K562 (cell line): Measurements from ENCODE around the gene WDR76. TPM values are rescaled to one million over a fixed set of nuclear protein-coding genes. Genes with fewer than 3 reads are reported as not detected.

Experiments used
- ATAC-seq: fragments of 200-7000 bp; cut with Tn5 transposase; 3 replicates; pipeline ENCODE4 v1.9.1; 2020; ENCODE audit warnings: moderate library complexity
- BruUV-seq: library from RNA; stranded (reverse); fragments of 400-500 nt; replicated peaks from 2 replicates; lab custom pipeline; 2021; lab: Mats Ljungman, UMichigan
- CTCF ChIA-PET: fragments of 300-600 bp; formaldehyde crosslinking; extraction: SDS; loops from one replicate; lab custom pipeline; 2021; ENCODE audit warnings: low intra/inter-chr PET ratio; lab: Yijun Ruan, JAX
- POLR2A ChIA-PET: fragments of 300-600, 350-650 bp; sonication (Branson Sonifier 250); formaldehyde crosslinking; extraction: SDS; loops from one replicate; lab custom pipeline; 2021; ENCODE audit warnings: antibody characterized with exemption, inconsistent platforms; lab: Yijun Ruan, JAX
- DNase-seq, 4 experiments: peaks; one replicate each; pipeline versions ENCODE4 v3.0.0 to v3.0.0-alpha.2; 2011 to 2018; ENCODE audit warnings: low spot score in 3 of 4, mixed read lengths in 3 of 4; ENCODE audit errors: extremely low read depth in 1 of 4
- FAIRE-seq: peaks from 2 replicates; lab custom pipeline; 2011; peaks lifted over from hg19 to GRCh38; lab: Jason Lieb, UNC
- H2AFZ ChIP-seq: 2 replicates; pipeline ENCODE4 v1.6.0; 2011; ENCODE audit warnings: low read depth, low read length, control low read depth, inconsistent platforms
- H3K27ac ChIP-seq: fragments of 200-600 bp; 3 replicates; pipeline ENCODE4 v1.8.0; 2011; ENCODE audit warnings: low read depth, mild to moderate bottlenecking, control low read depth, inconsistent platforms, low read length, moderate library complexity, mixed read lengths; ENCODE audit errors: extremely low read depth
- H3K27me3 ChIP-seq, 2 experiments: fragments of 300-600 bp in 1 of 2; 2 replicates in 1 of 2; 3 replicates in 1 of 2; pipeline versions ENCODE4 v1.6.0 to v1.8.0; 2011; ENCODE audit warnings: inconsistent platforms in 2 of 2, low read length in 2 of 2, mild to moderate bottlenecking in 1 of 2, mixed read lengths in 1 of 2, moderate library complexity in 1 of 2; ENCODE audit not compliant: control insufficient read depth in 2 of 2, insufficient read depth in 2 of 2
- H3K36me3 ChIP-seq: fragments of 300-600 bp; 3 replicates; pipeline ENCODE4 v1.8.0; 2011; ENCODE audit warnings: mild to moderate bottlenecking, low read length, inconsistent platforms; ENCODE audit not compliant: control insufficient read depth, insufficient read depth
- H3K4me1 ChIP-seq, 2 experiments: fragments of 200-600 bp in 1 of 2; replicated peaks in 1 of 2; 2 replicates in 1 of 2; 3 replicates in 1 of 2; pipeline versions ENCODE4 v1.5.1 to v1.8.0; 2011; ENCODE audit warnings: inconsistent platforms in 2 of 2, low read length in 2 of 2, mild to moderate bottlenecking in 1 of 2, mixed read lengths in 1 of 2, moderate library complexity in 1 of 2; ENCODE audit not compliant: control insufficient read depth in 2 of 2, insufficient read depth in 2 of 2
- H3K4me2 ChIP-seq: 2 replicates; pipeline ENCODE4 v1.6.1; 2011; ENCODE audit warnings: low read length, control low read depth, inconsistent platforms, mixed read lengths; ENCODE audit not compliant: insufficient read depth
- H3K4me3 ChIP-seq: fragments of 200-600 bp; sonication (generic), shearing (Covaris generic); 2 replicates; pipeline ENCODE4 v1.5.1; 2016; ENCODE audit warnings: control low read depth, inconsistent platforms
- H3K79me2 ChIP-seq: fragments of 200-600 bp; 3 replicates; pipeline ENCODE4 v1.8.0; 2011; ENCODE audit warnings: low read length, inconsistent platforms; ENCODE audit not compliant: control insufficient read depth, insufficient read depth
- H3K9ac ChIP-seq, 2 experiments: 2 replicates each; pipeline versions ENCODE4 v1.6.0 to v1.6.1; 2011; ENCODE audit warnings: low read depth in 2 of 2, low read length in 2 of 2, control low read depth in 1 of 2, inconsistent platforms in 1 of 2, mild to moderate bottlenecking in 1 of 2, mixed read lengths in 1 of 2; ENCODE audit not compliant: insufficient read depth in 1 of 2
- H3K9me1 ChIP-seq: one replicate; pipeline ENCODE4 v1.6.0; 2011; ENCODE audit warnings: inconsistent platforms, mild to moderate bottlenecking, low read length, moderate library complexity; ENCODE audit not compliant: control insufficient read depth, insufficient read depth
- H3K9me3 ChIP-seq: replicated peaks from 2 replicates; pipeline ENCODE4 v1.5.1; 2011; ENCODE audit warnings: low read depth, low read length, inconsistent platforms; ENCODE audit not compliant: control insufficient read depth, insufficient read depth
- H4K20me1 ChIP-seq: replicated peaks from 2 replicates; pipeline ENCODE4 v1.6.1; 2011; ENCODE audit warnings: low read length, inconsistent platforms, mixed read lengths; ENCODE audit not compliant: control insufficient read depth, insufficient read depth
- RBM25 ChIP-seq: fragments of 200-400 bp; formaldehyde crosslinking; IDR thresholded peaks from 2 replicates; pipeline ENCODE4 v1.6.1; 2018; ENCODE audit warnings: low read length, low read depth, moderate library complexity; ENCODE audit not compliant: severe bottlenecking
- RBM39 ChIP-seq: fragments of 200-400 bp; formaldehyde crosslinking; optimal IDR thresholded peaks from 2 replicates; pipeline ENCODE3; 2018; ENCODE audit warnings: low read depth, low read length
- TEAD1 ChIP-seq, 2 experiments: fragments of 450-650 bp in 1 of 2; sonication (generic) in 1 of 2; formaldehyde crosslinking; IDR thresholded peaks; 2 replicates each; pipeline versions ENCODE4 v1.4.0 to v1.8.0; 2020 to 2022; ENCODE audit warnings: mild to moderate bottlenecking in 2 of 2, missing genetic modification reagents in 1 of 2
- ZNF766 ChIP-seq: fragments of 200-800 bp; sonication (Bioruptor generic); conservative IDR thresholded peaks from 2 replicates; pipeline ENCODE4 v1.6.1; 2016; ENCODE audit warnings: missing genetic modification characterization, missing compliant biosample characterization
- WGBS: fragments of 100-300 bp; shearing (Covaris generic); methylation state at CpG from one replicate; pipeline ENCODE4 v1.1.6; 2016; ENCODE audit warnings: low coverage, mixed read lengths; ENCODE audit not compliant: insufficient coverage; ENCODE audit errors: missing lambda C conversion rate; 5-methylcytosine and 5-hydroxymethylcytosine counted together
- in situ Hi-C: fragments of 300-500 bp; cut with MboI; formaldehyde crosslinking; loops from 4 replicates; pipeline ENCODE4 v1.15.0; 2018; ENCODE audit warnings: inconsistent platforms, mixed read lengths
- intact Hi-C: fragments of 100-400 bp; cut with micrococcal nuclease; formaldehyde crosslinking; loops from 2 replicates; pipeline ENCODE4 v1.14.2; 2022
- polyA plus RNA-seq, 8 experiments: library from polyadenylated mRNA; depleted of rRNA in 4 of 8; stranded (reverse) in 5 of 8; unstranded in 3 of 8; fragments of >200 nt; fragmentation: Nextera tagmentation in 2 of 8; fragmentation: Illumina TruSeq in 1 of 8; extraction: Ambion mirVana in 2 of 8; extraction: Trizol in 1 of 8; gene quantifications; 2 replicates each; pipeline versions ENCODE4 v1.2.1 to v1.2.3, GENCODE V29; 2011 to 2014; ENCODE audit warnings: inconsistent platforms in 1 of 8, missing spikeins in 1 of 8
- total RNA-seq, 7 experiments: library from RNA; depleted of rRNA in 6 of 7; stranded (reverse); fragments of >200 nt in 6 of 7; fragmentation: Illumina TruSeq in 2 of 7; extraction: Trizol in 2 of 7; gene quantifications; 2 replicates each; pipeline versions ENCODE4 v1.2.1 to v1.2.3, GENCODE V29; 2011 to 2021; ENCODE audit warnings: low replicate concordance in 1 of 7
- TF ChIP-seq, protein P1 (sequence below): sonication (generic); formaldehyde crosslinking; IDR thresholded peaks from 2 replicates; pipeline ENCODE4 v1.4.0; 2020; ENCODE audit warnings: mild to moderate bottlenecking, missing genetic modification reagents
- TF ChIP-seq, protein P2 (sequence below), 2 experiments: fragments of 450-650 bp in 1 of 2; IDR thresholded peaks; 2 replicates each; pipeline ENCODE4 v1.6.1; 2011 to 2017; ENCODE audit warnings: low read depth in 2 of 2, antibody characterized with exemption in 1 of 2, borderline replicate concordance in 1 of 2, low read length in 1 of 2, mild to moderate bottlenecking in 1 of 2, mixed read lengths in 1 of 2; ENCODE audit not compliant: control insufficient read depth in 1 of 2
- TF ChIP-seq, protein P3 (sequence below), 2 experiments: fragments of 450-650 bp in 1 of 2; sonication (generic) in 1 of 2; formaldehyde crosslinking in 1 of 2; IDR thresholded peaks in 1 of 2; conservative IDR thresholded peaks in 1 of 2; 2 replicates each; pipeline versions ENCODE4 v1.6.1 to v1.8.1; 2016 to 2023; ENCODE audit warnings: mild to moderate bottlenecking in 2 of 2, moderate library complexity in 2 of 2, inconsistent platforms in 1 of 2, missing genetic modification reagents in 1 of 2

Gene WDR76
- total and polyA plus RNA-seq, 9 of the 15 experiments (the other 6 are each of a cell fraction or from before 2014, with no cell fraction given): 9.8 to 69.5 (median 44.4) TPM

DNA sequence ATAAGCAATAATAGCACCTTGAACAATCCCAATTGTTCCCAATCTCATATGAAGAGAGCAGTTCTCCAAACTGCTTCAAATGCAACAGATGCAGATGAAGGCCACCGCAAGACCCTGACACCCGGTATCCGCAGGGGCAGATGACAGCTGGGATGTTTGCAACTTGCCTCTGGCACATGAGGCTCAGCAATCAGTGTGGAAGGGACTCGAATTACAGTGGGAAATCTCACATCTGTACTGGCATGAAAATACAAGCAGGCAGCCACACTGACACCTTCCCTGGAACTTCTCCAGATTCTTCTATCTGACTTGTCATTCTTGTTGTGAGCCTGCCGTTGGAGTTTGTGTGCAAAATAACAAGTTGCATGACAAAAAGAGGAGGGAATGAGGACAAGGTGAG is 68.8 kb downstream of the WDR76 start:
- Histone ChIP-seq H3K9ac (no peak overlapping the region), H3K4me1 (peaks cover 11 to 12% of the 10 kb centered on the region in 2 experiments), H2AFZ (no peak overlapping the region), H3K9me1 (peaks cover 5% of the 10 kb centered on the region), H3K9me3 (no peaks in the 10 kb centered on the region), H3K79me2 (no peaks in the 10 kb centered on the region), H3K36me3 (no peaks in the 10 kb centered on the region), H4K20me1 (no peaks in the 10 kb centered on the region), H3K27me3 (no peaks in the 10 kb centered on the region), H3K27ac (no peak overlapping the region), H3K4me2 (no peak overlapping the region), H3K4me3 (no peak overlapping the region)
- FAIRE-seq (no peak), DNase-seq (no peak), ATAC-seq (no peak)
- in situ Hi-C loops: no loop called here
- ChIA-PET POLR2A (interaction anchor here (0.7 to 2.0 kb wide), 4 partner anchors 9 to 135 kb away, joined by 3 to 9 read pairs (median 3); no protein-coding TSS in a partner anchor), CTCF (no interaction called here)
- no TSS peak for BruUV-seq
- WGBS: 32% methylated on average over 5 of the region's 5 CpGs
- intact Hi-C loops: no loop called here
- TF ChIP-seq RBM39: no peak

DNA sequence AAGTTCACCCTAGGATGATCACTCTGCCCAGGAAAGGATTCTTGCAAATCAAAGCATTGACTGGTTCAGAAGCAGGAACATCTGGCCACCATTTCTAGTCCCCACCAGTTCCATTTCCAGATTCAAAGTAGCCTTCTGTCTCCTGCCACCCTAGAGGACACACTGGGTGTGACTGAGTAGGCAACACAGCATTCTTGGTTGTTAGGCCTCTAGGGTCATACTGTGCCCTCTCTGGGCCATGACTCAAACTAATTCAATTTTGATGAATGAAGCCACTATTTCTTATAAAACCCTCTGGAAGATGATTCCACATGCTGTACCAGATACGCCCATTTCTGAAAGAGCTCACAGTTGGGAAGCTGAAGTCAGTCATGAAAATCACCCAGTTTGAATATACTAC is 69.7 kb downstream of the WDR76 start:
- Histone ChIP-seq H3K4me1 (peaks cover 11 to 20% of the 10 kb centered on the region in 2 experiments), H3K4me2 (no peak overlapping the region), H3K9me1 (peaks cover 5% of the 10 kb centered on the region), H3K4me3 (no peak overlapping the region), H3K27ac (no peak overlapping the region), H3K27me3 (no peaks in the 10 kb centered on the region), H2AFZ (no peak overlapping the region), H3K9ac (no peak overlapping the region), H3K36me3 (no peaks in the 10 kb centered on the region), H3K79me2 (no peaks in the 10 kb centered on the region), H3K9me3 (no peaks in the 10 kb centered on the region), H4K20me1 (no peaks in the 10 kb centered on the region)
- no TSS peak for BruUV-seq
- 71% methylated on average over 1 of the region's 1 CpG for WGBS
- ATAC-seq: no peak
- FAIRE-seq: peak; percentile 26
- CTCF ChIA-PET: no interaction called here
- no peak for DNase-seq
- in situ Hi-C loops (no loop called here), intact Hi-C loops (no loop called here)
- POLR2A ChIA-PET: interaction anchor here (0.8 to 2.0 kb wide), 3 partner anchors 10 to 37 kb away, joined by 3 to 9 read pairs (median 3); no protein-coding TSS in a partner anchor
- TF ChIP-seq, protein P1, sequence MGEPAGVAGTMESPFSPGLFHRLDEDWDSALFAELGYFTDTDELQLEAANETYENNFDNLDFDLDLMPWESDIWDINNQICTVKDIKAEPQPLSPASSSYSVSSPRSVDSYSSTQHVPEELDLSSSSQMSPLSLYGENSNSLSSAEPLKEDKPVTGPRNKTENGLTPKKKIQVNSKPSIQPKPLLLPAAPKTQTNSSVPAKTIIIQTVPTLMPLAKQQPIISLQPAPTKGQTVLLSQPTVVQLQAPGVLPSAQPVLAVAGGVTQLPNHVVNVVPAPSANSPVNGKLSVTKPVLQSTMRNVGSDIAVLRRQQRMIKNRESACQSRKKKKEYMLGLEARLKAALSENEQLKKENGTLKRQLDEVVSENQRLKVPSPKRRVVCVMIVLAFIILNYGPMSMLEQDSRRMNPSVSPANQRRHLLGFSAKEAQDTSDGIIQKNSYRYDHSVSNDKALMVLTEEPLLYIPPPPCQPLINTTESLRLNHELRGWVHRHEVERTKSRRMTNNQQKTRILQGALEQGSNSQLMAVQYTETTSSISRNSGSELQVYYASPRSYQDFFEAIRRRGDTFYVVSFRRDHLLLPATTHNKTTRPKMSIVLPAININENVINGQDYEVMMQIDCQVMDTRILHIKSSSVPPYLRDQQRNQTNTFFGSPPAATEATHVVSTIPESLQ (CRISPR knock-in tag): no peak
- TF ChIP-seq, protein P2, sequence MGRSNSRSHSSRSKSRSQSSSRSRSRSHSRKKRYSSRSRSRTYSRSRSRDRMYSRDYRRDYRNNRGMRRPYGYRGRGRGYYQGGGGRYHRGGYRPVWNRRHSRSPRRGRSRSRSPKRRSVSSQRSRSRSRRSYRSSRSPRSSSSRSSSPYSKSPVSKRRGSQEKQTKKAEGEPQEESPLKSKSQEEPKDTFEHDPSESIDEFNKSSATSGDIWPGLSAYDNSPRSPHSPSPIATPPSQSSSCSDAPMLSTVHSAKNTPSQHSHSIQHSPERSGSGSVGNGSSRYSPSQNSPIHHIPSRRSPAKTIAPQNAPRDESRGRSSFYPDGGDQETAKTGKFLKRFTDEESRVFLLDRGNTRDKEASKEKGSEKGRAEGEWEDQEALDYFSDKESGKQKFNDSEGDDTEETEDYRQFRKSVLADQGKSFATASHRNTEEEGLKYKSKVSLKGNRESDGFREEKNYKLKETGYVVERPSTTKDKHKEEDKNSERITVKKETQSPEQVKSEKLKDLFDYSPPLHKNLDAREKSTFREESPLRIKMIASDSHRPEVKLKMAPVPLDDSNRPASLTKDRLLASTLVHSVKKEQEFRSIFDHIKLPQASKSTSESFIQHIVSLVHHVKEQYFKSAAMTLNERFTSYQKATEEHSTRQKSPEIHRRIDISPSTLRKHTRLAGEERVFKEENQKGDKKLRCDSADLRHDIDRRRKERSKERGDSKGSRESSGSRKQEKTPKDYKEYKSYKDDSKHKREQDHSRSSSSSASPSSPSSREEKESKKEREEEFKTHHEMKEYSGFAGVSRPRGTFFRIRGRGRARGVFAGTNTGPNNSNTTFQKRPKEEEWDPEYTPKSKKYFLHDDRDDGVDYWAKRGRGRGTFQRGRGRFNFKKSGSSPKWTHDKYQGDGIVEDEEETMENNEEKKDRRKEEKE (IDR thresholded peaks at IDR 0.05; ENCODE audit: borderline replicate concordance in 1 of 2, control insufficient read depth in 1 of 2, low read depth in 2 of 2, low read length in 1 of 2): no peak
- TF ChIP-seq, protein P3, sequence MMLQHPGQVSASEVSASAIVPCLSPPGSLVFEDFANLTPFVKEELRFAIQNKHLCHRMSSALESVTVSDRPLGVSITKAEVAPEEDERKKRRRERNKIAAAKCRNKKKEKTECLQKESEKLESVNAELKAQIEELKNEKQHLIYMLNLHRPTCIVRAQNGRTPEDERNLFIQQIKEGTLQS (IDR thresholded peaks at IDR 0.05): no peak
- TF ChIP-seq, protein P3 (CRISPR knock-in tag; conservative IDR thresholded peaks at IDR 0.05): no peak
- no peak for TF ChIP-seq TEAD1 (CRISPR knock-in tag; IDR thresholded peaks at IDR 0.05)
- no peak for TF ChIP-seq RBM25
- no peak for TF ChIP-seq ZNF766
